Neuronal stem cell (in vitro differentiated cells): ENCODE results near the gene CPLANE1.

Experiments used
- DNase-seq: peaks from one replicate; pipeline ENCODE4 v3.0.0-alpha.2; 2013; ENCODE audit warnings: low spot score
- H2AFZ ChIP-seq: one replicate; pipeline ENCODE4 v1.6.1; 2013; ENCODE audit warnings: mild to moderate bottlenecking, low read length, inconsistent platforms
- H2AK5ac ChIP-seq: 2 replicates; pipeline ENCODE4 v1.6.1; 2013; ENCODE audit warnings: low read depth, mild to moderate bottlenecking, inconsistent platforms, low read length, moderate library complexity, mixed read lengths
- H2BK120ac ChIP-seq: 2 replicates; pipeline ENCODE4 v1.6.1; 2013; ENCODE audit warnings: low read depth, mild to moderate bottlenecking, inconsistent platforms, low read length, moderate library complexity, mixed read lengths
- H2BK12ac ChIP-seq: one replicate; pipeline ENCODE4 v1.6.1; 2013; ENCODE audit warnings: low read length, inconsistent platforms
- H2BK15ac ChIP-seq: 2 replicates; pipeline ENCODE4 v1.6.1; 2013; ENCODE audit warnings: mild to moderate bottlenecking, low read length, inconsistent platforms, mixed read lengths
- H2BK5ac ChIP-seq: one replicate; pipeline ENCODE4 v1.6.1; 2013; ENCODE audit warnings: inconsistent platforms, mild to moderate bottlenecking, low read length, moderate library complexity
- H3K14ac ChIP-seq: one replicate; pipeline ENCODE4 v1.6.1; 2013; ENCODE audit warnings: low read length, inconsistent platforms
- H3K18ac ChIP-seq: 2 replicates; pipeline ENCODE4 v1.6.1; 2013; ENCODE audit warnings: low read length, inconsistent platforms
- H3K23ac ChIP-seq: 2 replicates; pipeline ENCODE4 v1.6.1; 2013; ENCODE audit warnings: low read depth, mild to moderate bottlenecking, mixed read lengths, low read length, inconsistent platforms; ENCODE audit not compliant: poor library complexity
- H3K27ac ChIP-seq: replicated peaks from 3 replicates; pipeline ENCODE4 v1.5.1; 2013; ENCODE audit warnings: low read length, inconsistent platforms
- H3K27me3 ChIP-seq, 3 experiments: 2 replicates each; pipeline ENCODE4 v1.6.1; 2013; ENCODE audit warnings: low read length in 3 of 3, mild to moderate bottlenecking in 2 of 3, inconsistent platforms in 1 of 3, low read depth in 1 of 3, mixed read lengths in 1 of 3, moderate library complexity in 1 of 3; ENCODE audit not compliant: control insufficient read depth in 3 of 3, insufficient read depth in 3 of 3
- H3K36me3 ChIP-seq, 2 donors: replicated peaks in 1 of 2; 2 replicates each; pipeline ENCODE4 v1.6.1; 2013; ENCODE audit warnings: low read length in 2 of 2; ENCODE audit not compliant: control insufficient read depth in 2 of 2, insufficient read depth in 2 of 2
- H3K4ac ChIP-seq: 2 replicates; pipeline ENCODE4 v1.6.1; 2013; ENCODE audit warnings: inconsistent platforms, mild to moderate bottlenecking, low read length, moderate library complexity
- H3K4me1 ChIP-seq, 2 donors: 1 replicate in 1 of 2; 2 replicates in 1 of 2; pipeline ENCODE4 v1.6.1; 2013; ENCODE audit warnings: low read length in 2 of 2, low read depth in 1 of 2; ENCODE audit not compliant: control insufficient read depth in 2 of 2, insufficient read depth in 1 of 2
- H3K4me2 ChIP-seq: one replicate; pipeline ENCODE4 v1.6.1; 2013; ENCODE audit warnings: mild to moderate bottlenecking, low read length, inconsistent platforms; ENCODE audit not compliant: insufficient read depth, poor library complexity, severe bottlenecking
- H3K4me3 ChIP-seq, 2 donors: 2 replicates each; pipeline ENCODE4 v1.5.1; 2013; ENCODE audit warnings: low read length in 2 of 2, mild to moderate bottlenecking in 2 of 2, inconsistent platforms in 1 of 2, moderate library complexity in 1 of 2
- H3K79me1 ChIP-seq: one replicate; pipeline ENCODE4 v1.6.1; 2013; ENCODE audit warnings: low read depth, mild to moderate bottlenecking, inconsistent platforms, low read length, moderate library complexity
- H3K9ac ChIP-seq: one replicate; pipeline ENCODE4 v1.6.1; 2013; ENCODE audit warnings: mild to moderate bottlenecking, low read depth, low read length, inconsistent platforms; ENCODE audit not compliant: poor library complexity
- H3K9me3 ChIP-seq, 2 donors: replicated peaks in 1 of 2; 2 replicates each; pipeline versions ENCODE3 to v1.6.1; 2013; ENCODE audit warnings: low read length in 2 of 2, mild to moderate bottlenecking in 2 of 2, inconsistent platforms in 1 of 2, low read depth in 1 of 2, mixed read lengths in 1 of 2, moderate library complexity in 1 of 2; ENCODE audit not compliant: control insufficient read depth in 2 of 2, insufficient read depth in 1 of 2
- H4K8ac ChIP-seq: one replicate; pipeline ENCODE4 v1.6.1; 2013; ENCODE audit warnings: low read depth, mild to moderate bottlenecking, inconsistent platforms, low read length, moderate library complexity
- H4K91ac ChIP-seq: one replicate; pipeline ENCODE4 v1.6.1; 2013; ENCODE audit warnings: low read length, low read depth, mild to moderate bottlenecking, inconsistent platforms; ENCODE audit not compliant: poor library complexity
- WGBS, 2 donors: extraction: QIAGEN DNeasy Blood & Tissue Kit; methylation state at CpG; one replicate each; pipeline ENCODE4 v1.1.7; 2013; ENCODE audit warnings: missing lambda C conversion rate in 2 of 2, mixed read lengths in 1 of 2; ENCODE audit not compliant: insufficient read length in 2 of 2, insufficient replicate concordance in 1 of 2; ENCODE audit errors: extremely low coverage in 2 of 2; 5-methylcytosine and 5-hydroxymethylcytosine counted together

CPLANE1 gene

GRCh38 chr5:37251665-37252064 lies 2.5 kb upstream of the CPLANE1 start:
- Histone ChIP-seq H4K91ac (no peak overlapping the region), H2BK5ac (no peak overlapping the region), H3K4me1 (peaks cover 2 to 4% of the 10 kb centered on the region in 2 donors), H4K8ac (no peak overlapping the region), H3K14ac (no peak overlapping the region), H3K9ac (no peak overlapping the region), H3K27ac (no peak overlapping the region), H2AK5ac (no peak overlapping the region), H3K18ac (no peak overlapping the region), H2BK12ac (no peak overlapping the region), H2BK15ac (no peak overlapping the region), H3K4me2 (no peak overlapping the region), H3K36me3 (peaks cover 0 to 7% of the 10 kb centered on the region in 2 donors), H3K9me3 (peaks cover 0 to 8% of the 10 kb centered on the region in 2 donors), H2AFZ (peak overlapping the region; percentile 27), H3K4me3 (no peak overlapping the region), H3K27me3 (no peaks in the 10 kb centered on the region), H2BK120ac (no peak overlapping the region), H3K79me1 (peaks cover 2% of the 10 kb centered on the region), H3K4ac (no peak overlapping the region), H3K23ac (no peak overlapping the region)
- DNase-seq = no peak

- H3K14ac ChIP-seq = no peak overlapping the region
- no peak overlapping the region for H2BK12ac ChIP-seq
- H2BK120ac ChIP-seq = peak overlapping the region; percentile 14
- H3K4me2 ChIP-seq = peak overlapping the region; percentile 86
- no CpG with 5 or more reads among the region's 10 CpGs for WGBS, 2 donors
- H4K91ac ChIP-seq = no peak overlapping the region
- peaks cover 0 to 7% of the 10 kb centered on the region in 2 donors for H3K9me3 ChIP-seq
- H2AK5ac ChIP-seq = peak overlapping the region; percentile 1
- DNase-seq = no peak
- H3K27me3 ChIP-seq = no peaks in the 10 kb centered on the region
- H2BK15ac ChIP-seq = peak overlapping the region; percentile 25
- H3K4me3 ChIP-seq = peak overlapping the region; percentile 65 to 71
- H3K9ac ChIP-seq = peak overlapping the region; percentile 80
- H3K4ac ChIP-seq = no peak overlapping the region
- peak overlapping the region; percentile 96 for H3K23ac ChIP-seq
- peak overlapping the region; percentile 91 for H2AFZ ChIP-seq
- peaks cover 0 to 9% of the 10 kb centered on the region in 2 donors for H3K36me3 ChIP-seq
- peaks cover 2% of the 10 kb centered on the region for H3K79me1 ChIP-seq
- peak overlapping the region; percentile 57 for H3K27ac ChIP-seq
- peak overlapping the region; percentile 94 for H2BK5ac ChIP-seq
- no peak overlapping the region for H4K8ac ChIP-seq
- H3K18ac ChIP-seq = peak overlapping the region; percentile 73
- peaks cover 2 to 4% of the 10 kb centered on the region in 2 donors for H3K4me1 ChIP-seq
Observed at GRCh38 chr5:37249815-37250164, 614 bp upstream of the CPLANE1 start.

GRCh38 chr5:37248421-37248969 lies 681 bp downstream of the CPLANE1 start:
- Histone ChIP-seq H3K36me3 (peaks cover 0 to 16% of the 10 kb centered on the region in 2 donors), H4K91ac (no peak overlapping the region), H3K27me3 (no peaks in the 10 kb centered on the region), H3K14ac (no peak overlapping the region), H3K4me2 (peak overlapping the region; percentile 86), H2AK5ac (no peak overlapping the region), H4K8ac (no peak overlapping the region), H2BK15ac (no peak overlapping the region), H2AFZ (peak overlapping the region; percentile 91), H2BK120ac (no peak overlapping the region), H3K18ac (peak overlapping the region; percentile 97), H3K4ac (no peak overlapping the region), H3K4me3 (peak overlapping the region; percentile 65 to 94), H3K23ac (peak overlapping the region; percentile 96), H3K27ac (peak overlapping the region; percentile 91), H3K4me1 (peaks cover 2 to 4% of the 10 kb centered on the region in 2 donors), H3K9ac (peak overlapping the region; percentile 93), H2BK5ac (peak overlapping the region; percentile 94), H2BK12ac (no peak overlapping the region), H3K79me1 (peaks cover 2% of the 10 kb centered on the region), H3K9me3 (no peaks in the 10 kb centered on the region)
- WGBS, 2 donors = no CpG with 5 or more reads among the region's 19 CpGs
- no peak for DNase-seq

GRCh38 chr5:37247496-37247895 lies 1.7 kb downstream of the CPLANE1 start:
- Histone ChIP-seq H3K4me2 (no peak overlapping the region), H3K27me3 (no peaks in the 10 kb centered on the region), H3K27ac (no peak overlapping the region), H2BK120ac (no peak overlapping the region), H4K91ac (no peak overlapping the region), H3K36me3 (peaks cover 0 to 25% of the 10 kb centered on the region in 2 donors), H4K8ac (no peak overlapping the region), H3K4ac (no peak overlapping the region), H3K9ac (no peak overlapping the region), H3K4me3 (no peak overlapping the region), H3K4me1 (peaks cover 2 to 4% of the 10 kb centered on the region in 2 donors), H3K14ac (no peak overlapping the region), H3K18ac (no peak overlapping the region), H2BK15ac (no peak overlapping the region), H2AK5ac (no peak overlapping the region), H2AFZ (no peak overlapping the region), H3K23ac (no peak overlapping the region), H3K9me3 (no peaks in the 10 kb centered on the region), H2BK12ac (no peak overlapping the region), H3K79me1 (peaks cover 2% of the 10 kb centered on the region), H2BK5ac (no peak overlapping the region)
- no CpG with 5 or more reads among the region's 4 CpGs for WGBS, 2 donors
- no peak for DNase-seq
